Activated CD8-positive, alpha-beta T cell treated with anti-CD3 and anti-CD28 coated beads, Interleukin-2, amount 10 ng/mL, durations not matched to agents 7 days and 5 days (primary cell): ENCODE results near the gene CDHR2. TPM values are rescaled to one million over a fixed set of nuclear protein-coding genes. Genes with fewer than 3 reads are reported as not detected.
A peak's percentile ranks its signal among the peaks of the same experiment; 100 is the strongest.

ENCODE experiments used
- ATAC-seq: fragments of 150-1000 bp; cut with Tn5 transposase; one replicate; pipeline ENCODE4 v1.10.0; 2021; ENCODE audit warnings: moderate library complexity
- CTCF ChIA-PET: fragments of 350-600 bp; sonication (Branson Sonifier 250); formaldehyde crosslinking; loops from one replicate; lab custom pipeline; 2021; ENCODE audit warnings: antibody characterized with exemption; lab: Charles Lee
- POLR2A ChIA-PET: fragments of 350-600 bp; sonication (Branson Sonifier 250); formaldehyde crosslinking; loops from one replicate; lab custom pipeline; 2021; ENCODE audit warnings: antibody characterized with exemption; lab: Charles Lee
- DNase-seq: peaks from one replicate; pipeline ENCODE4 v3.0.0-alpha.2; 2020
- H3K27ac Mint-ChIP-seq: one replicate; pipeline ENCODE4 v1.8.0; 2021; ENCODE audit warnings: mild to moderate bottlenecking, mixed read lengths
- H3K27me3 Mint-ChIP-seq: one replicate; pipeline ENCODE4 v1.8.0; 2021; ENCODE audit warnings: low read depth, mixed read lengths
- H3K36me3 Mint-ChIP-seq: one replicate; pipeline ENCODE4 v1.8.0; 2021; ENCODE audit warnings: low read depth, mixed read lengths
- H3K4me1 Mint-ChIP-seq: one replicate; pipeline ENCODE4 v1.8.0; 2021; ENCODE audit warnings: low read depth, mixed read lengths
- H3K4me3 Mint-ChIP-seq: one replicate; pipeline ENCODE4 v1.8.0; 2021; ENCODE audit warnings: mild to moderate bottlenecking, mixed read lengths
- H3K9me3 Mint-ChIP-seq: one replicate; pipeline ENCODE4 v1.8.0; 2022; ENCODE audit warnings: mixed read lengths; ENCODE audit not compliant: insufficient read depth
- total RNA-seq, 2 experiments: library from RNA; stranded (reverse); gene quantifications; one replicate each; pipeline ENCODE4 v1.2.3, GENCODE V29; 2021

Gene CDHR2
- total RNA-seq, 2 experiments from 2014 or later, result 2.1 to 2.2 TPM

DNA sequence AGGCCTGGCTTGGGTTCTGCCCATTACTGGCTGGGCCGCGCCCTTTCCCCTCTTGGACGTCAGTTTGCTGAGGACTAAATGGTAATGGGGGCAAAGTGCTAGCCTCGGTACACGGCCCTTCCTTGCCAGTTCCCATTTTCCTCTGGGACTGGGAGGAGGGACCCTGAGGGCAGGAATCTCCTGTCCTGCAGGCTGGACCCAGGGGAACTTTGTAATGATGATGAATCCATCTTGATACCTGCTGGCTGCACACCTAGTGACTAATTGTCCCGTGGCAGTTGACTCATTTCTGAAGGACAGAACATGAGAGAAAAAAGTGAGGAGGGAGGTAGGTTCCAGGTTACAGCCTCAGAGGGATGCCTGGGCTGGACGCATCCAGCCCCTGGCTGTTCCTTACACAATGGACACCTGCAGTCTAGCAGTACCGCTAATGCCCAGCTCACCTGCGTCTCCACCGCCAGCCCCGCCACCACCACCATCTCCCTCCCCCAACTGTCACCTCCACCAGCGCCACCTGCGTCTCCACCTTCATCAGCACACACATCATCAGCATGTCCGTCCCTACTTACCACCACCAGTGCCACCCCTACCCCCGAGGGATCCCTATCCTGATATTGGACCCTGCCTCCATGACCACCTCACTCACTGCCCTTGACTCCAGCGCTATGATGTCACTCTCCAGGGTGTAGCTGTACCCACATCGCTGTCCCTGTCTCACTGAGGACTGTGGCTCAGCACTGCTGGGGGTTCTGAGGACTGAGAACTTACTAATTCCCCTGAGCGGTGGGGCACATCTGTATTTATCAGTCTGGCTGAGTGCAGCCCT is 4.3 kb downstream of the CDHR2 start:
- CTCF ChIA-PET, result interaction anchor here (2.4 kb wide), 1 partner anchor 10 kb away, joined by 11 read pairs; no protein-coding TSS in a partner anchor
- POLR2A ChIA-PET, result interaction anchor here (1.6 to 2.3 kb wide), 3 partner anchors 10 to 18 kb away, joined by 4 to 12 read pairs (median 4); partner anchors contain the start of gene RNF44
- no peaks in the 10 kb centered on the region for H3K27me3 Mint-ChIP-seq
- peaks cover 38% of the 10 kb centered on the region for H3K4me1 Mint-ChIP-seq
- ATAC-seq (peak; percentile 10), DNase-seq (no peak)
- H3K27ac Mint-ChIP-seq, result no peak overlapping the region
- no peak overlapping the region for H3K4me3 Mint-ChIP-seq
- no peaks in the 10 kb centered on the region for H3K36me3 Mint-ChIP-seq
- H3K9me3 Mint-ChIP-seq, result no peaks in the 10 kb centered on the region

DNA sequence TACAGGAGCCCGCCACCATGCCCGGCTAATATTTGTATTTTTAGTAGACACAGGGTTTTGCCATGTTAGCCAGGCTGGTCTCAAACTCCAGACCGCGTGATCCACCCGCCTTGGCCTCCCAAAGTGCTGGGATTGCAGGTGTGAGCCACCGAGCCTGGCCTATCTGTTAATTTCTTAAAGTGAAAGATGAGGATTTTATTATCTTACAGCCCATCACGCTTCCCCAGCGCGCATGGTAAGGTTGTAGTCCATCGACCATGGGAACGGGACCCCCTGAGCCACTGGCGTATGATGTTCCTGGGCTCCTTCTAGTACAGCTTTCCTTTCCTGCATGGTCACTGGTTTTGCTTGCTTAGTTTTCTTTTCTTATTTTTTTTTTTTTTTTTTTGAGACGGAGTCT is 8.7 kb downstream of the CDHR2 start:
- H3K9me3 Mint-ChIP-seq, result no peaks in the 10 kb centered on the region
- peaks cover 52% of the 10 kb centered on the region for H3K4me1 Mint-ChIP-seq

DNA sequence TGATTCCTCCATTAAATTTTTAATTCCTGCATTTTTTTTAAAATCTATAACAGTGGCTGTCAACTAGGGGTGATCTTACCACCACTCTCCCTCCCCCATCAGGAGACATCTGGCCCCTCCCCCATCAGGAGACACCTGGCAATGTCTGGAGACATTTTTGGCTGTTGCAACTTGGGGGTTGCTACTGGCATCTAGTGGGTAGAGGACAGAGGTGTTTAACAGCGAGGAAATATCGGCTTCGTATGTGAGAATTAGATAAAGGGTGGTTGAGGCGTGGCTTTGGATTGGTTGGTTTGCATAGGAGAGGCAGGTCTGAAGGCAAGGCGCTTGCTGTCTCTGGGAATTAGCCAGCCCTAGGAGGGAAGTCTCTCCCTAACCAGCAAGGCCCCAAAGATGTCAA is 10.5 kb downstream of the CDHR2 start:
- Mint-ChIP-seq H3K27me3 (peaks cover 4% of the 10 kb centered on the region), H3K36me3 (no peaks in the 10 kb centered on the region), H3K4me3 (no peak overlapping the region), H3K4me1 (peaks cover 39% of the 10 kb centered on the region), H3K9me3 (no peaks in the 10 kb centered on the region), H3K27ac (no peak overlapping the region)
- POLR2A ChIA-PET, result no interaction called here
- peak; percentile 36 for ATAC-seq
- peak; percentile 33 for DNase-seq
- CTCF ChIA-PET, result interaction anchor here (0.9 to 1.0 kb wide), 2 partner anchors 14 to 22 kb away, joined by 3 read pairs; no protein-coding TSS in a partner anchor

More for the DNA sequence above, 8.7 kb downstream of the CDHR2 start:
- no peak overlapping the region for H3K27ac Mint-ChIP-seq
- ChIA-PET CTCF (interaction anchor here (1.4 kb wide), 1 partner anchor 16 kb away, joined by 4 read pairs; no protein-coding TSS in a partner anchor), POLR2A (no interaction called here)
- ATAC-seq (no peak), DNase-seq (no peak)
- H3K36me3 Mint-ChIP-seq, result no peaks in the 10 kb centered on the region
- H3K27me3 Mint-ChIP-seq, result peaks cover 4% of the 10 kb centered on the region
- no peak overlapping the region for H3K4me3 Mint-ChIP-seq

DNA sequence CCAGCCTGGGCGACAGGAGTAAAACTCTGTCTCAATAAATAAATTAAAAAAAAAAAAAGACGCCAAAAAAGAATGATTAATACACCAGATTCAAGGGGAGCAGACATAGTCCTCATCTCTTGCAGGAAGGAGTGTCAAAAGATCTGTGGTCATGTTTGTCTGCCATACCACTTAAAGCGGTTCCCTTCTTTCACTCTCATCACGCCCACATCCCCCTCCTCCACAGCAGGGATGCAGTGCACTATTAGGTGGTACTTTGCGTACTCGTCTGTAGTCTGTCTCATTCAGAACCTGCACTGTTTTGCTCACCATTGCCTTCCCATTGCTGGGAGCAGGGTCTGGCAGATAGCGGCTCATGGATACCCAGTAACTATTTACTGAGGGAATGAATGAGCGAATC is 11.2 kb downstream of the CDHR2 start:
- H3K27me3 Mint-ChIP-seq, result peaks cover 4% of the 10 kb centered on the region
- no peaks in the 10 kb centered on the region for H3K36me3 Mint-ChIP-seq
- DNase-seq (peak; percentile 51), ATAC-seq (peak; percentile 56)
- H3K9me3 Mint-ChIP-seq, result no peaks in the 10 kb centered on the region
- H3K27ac Mint-ChIP-seq, result no peak overlapping the region
- ChIA-PET CTCF (interaction anchor here (1.1 kb wide), 1 partner anchor 143 kb away, joined by 5 read pairs; the partner anchor contains the start of gene CLTB), POLR2A (no interaction called here)
- no peak overlapping the region for H3K4me3 Mint-ChIP-seq
- H3K4me1 Mint-ChIP-seq, result peaks cover 32% of the 10 kb centered on the region

DNA sequence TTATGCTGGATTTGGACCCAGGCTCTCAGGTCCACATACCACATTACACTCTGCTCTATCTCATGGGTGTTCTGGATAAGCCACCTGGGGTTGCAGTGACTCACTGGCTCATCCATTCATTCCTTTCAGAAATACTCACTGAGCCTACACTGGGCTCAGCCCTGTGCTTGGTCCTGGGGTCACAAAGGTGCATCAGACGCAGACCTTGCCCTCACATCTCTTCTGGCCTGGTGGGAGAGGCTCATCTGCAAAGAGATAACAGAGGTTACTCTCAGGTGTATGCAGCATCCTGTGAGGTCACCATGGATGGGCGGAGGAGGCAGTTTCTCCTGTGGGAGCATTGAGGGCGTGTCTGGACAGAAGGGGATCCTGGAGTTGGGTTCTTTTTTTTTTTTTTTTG is 12.1 kb downstream of the CDHR2 start:
- Mint-ChIP-seq H3K27me3 (peaks cover 4% of the 10 kb centered on the region), H3K27ac (no peak overlapping the region), H3K4me3 (no peak overlapping the region), H3K36me3 (no peaks in the 10 kb centered on the region), H3K9me3 (no peaks in the 10 kb centered on the region), H3K4me1 (peaks cover 24% of the 10 kb centered on the region)
- ChIA-PET POLR2A (interaction anchor here (0.7 kb wide), 1 partner anchor 18 kb away, joined by 3 read pairs; no protein-coding TSS in a partner anchor), CTCF (interaction anchor here (0.6 to 1.1 kb wide), 2 partner anchors 11 to 144 kb away, joined by 3 to 5 read pairs; partner anchors contain the start of gene CLTB)
- DNase-seq (no peak), ATAC-seq (no peak)

DNA sequence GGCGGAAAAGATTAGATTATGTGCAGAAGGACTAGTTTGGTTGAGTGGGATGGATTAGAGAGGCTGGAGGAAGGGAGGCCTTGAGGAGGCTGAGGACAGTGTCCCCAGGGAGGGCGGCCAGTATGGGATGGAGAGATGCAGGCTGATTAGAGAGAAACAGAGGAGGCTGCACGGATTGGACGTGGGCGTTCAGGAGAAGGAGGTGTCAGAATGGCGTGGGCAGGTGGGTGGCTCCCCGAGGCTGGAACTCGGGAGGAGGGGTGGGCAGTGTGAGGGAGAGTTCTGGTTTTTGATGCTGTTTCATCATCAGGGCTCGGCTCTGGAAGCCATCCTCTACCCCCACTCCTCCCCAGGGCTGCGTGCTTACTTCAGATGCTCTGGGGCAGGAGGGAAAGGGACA is 13.0 kb downstream of the CDHR2 start:
- no peaks in the 10 kb centered on the region for H3K9me3 Mint-ChIP-seq
- CTCF ChIA-PET, result interaction anchor here (0.6 to 1.0 kb wide), 3 partner anchors 10 to 115 kb away, joined by 3 read pairs; no protein-coding TSS in a partner anchor
- no peak for DNase-seq
- no peak overlapping the region for H3K27ac Mint-ChIP-seq
- no peak overlapping the region for H3K4me3 Mint-ChIP-seq
- H3K36me3 Mint-ChIP-seq, result no peaks in the 10 kb centered on the region
- no peak for ATAC-seq
- peaks cover 4% of the 10 kb centered on the region for H3K27me3 Mint-ChIP-seq
- peaks cover 20% of the 10 kb centered on the region for H3K4me1 Mint-ChIP-seq
- POLR2A ChIA-PET, result no interaction called here

DNA sequence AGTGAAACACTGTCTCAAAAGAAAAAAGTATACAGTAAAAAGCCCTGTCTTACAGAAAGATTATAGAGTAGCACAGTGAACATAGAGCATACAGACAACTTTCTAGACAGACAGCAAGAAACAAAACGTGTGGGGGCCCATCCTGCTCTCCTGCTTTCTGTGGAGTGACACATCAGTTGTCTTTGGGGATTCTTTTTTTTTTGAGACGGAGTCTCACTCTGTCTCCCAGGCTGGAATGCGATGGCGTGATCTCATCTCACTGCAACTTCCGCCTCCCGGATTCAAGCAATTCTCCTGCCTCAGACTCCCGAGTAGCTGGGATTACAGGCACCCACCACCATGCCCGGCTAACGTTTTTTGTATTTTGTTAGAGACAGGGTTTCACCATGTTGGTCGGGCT is 14.9 kb downstream of the CDHR2 start:
- DNase-seq (no peak), ATAC-seq (no peak)
- Mint-ChIP-seq H3K4me3 (no peak overlapping the region), H3K36me3 (no peaks in the 10 kb centered on the region), H3K27ac (no peak overlapping the region), H3K27me3 (peaks cover 4% of the 10 kb centered on the region), H3K4me1 (peaks cover 20% of the 10 kb centered on the region), H3K9me3 (no peaks in the 10 kb centered on the region)
- POLR2A ChIA-PET, result no interaction called here
- CTCF ChIA-PET, result no interaction called here

DNA sequence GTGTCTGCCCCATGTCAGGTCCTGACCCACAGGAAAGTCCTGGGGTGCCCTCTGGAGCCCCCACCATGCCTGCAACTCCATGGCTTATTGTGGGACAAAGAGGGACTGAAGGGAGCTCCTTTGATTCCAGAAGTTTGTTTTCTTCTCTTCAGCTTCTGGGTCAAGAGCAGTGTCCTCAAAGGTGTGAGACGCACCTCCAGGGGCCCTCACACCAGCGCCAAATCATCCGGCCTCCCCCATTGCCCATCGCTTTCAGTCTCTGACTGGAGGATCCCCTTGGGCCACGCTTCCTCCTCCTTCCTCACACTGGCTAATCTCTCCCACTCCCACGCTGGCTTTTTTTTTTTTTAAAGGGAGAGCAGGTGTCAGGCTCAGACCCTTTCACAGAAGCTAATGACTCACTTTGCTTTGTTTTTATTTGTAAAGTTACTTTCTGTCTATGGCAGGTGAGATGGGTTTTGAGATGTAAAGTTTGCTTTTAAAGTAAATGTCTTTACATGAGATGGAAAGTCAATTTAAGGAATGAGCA is 16.7 kb downstream of the CDHR2 start:
- peaks cover 4% of the 10 kb centered on the region for H3K27me3 Mint-ChIP-seq
- H3K9me3 Mint-ChIP-seq, result no peaks in the 10 kb centered on the region
- no peak for DNase-seq
- no peak overlapping the region for H3K27ac Mint-ChIP-seq
- CTCF ChIA-PET, result no interaction called here
- POLR2A ChIA-PET, result no interaction called here
- H3K4me3 Mint-ChIP-seq, result no peak overlapping the region
- ATAC-seq, result no peak
- H3K4me1 Mint-ChIP-seq, result peaks cover 7% of the 10 kb centered on the region
- H3K36me3 Mint-ChIP-seq, result no peaks in the 10 kb centered on the region

DNA sequence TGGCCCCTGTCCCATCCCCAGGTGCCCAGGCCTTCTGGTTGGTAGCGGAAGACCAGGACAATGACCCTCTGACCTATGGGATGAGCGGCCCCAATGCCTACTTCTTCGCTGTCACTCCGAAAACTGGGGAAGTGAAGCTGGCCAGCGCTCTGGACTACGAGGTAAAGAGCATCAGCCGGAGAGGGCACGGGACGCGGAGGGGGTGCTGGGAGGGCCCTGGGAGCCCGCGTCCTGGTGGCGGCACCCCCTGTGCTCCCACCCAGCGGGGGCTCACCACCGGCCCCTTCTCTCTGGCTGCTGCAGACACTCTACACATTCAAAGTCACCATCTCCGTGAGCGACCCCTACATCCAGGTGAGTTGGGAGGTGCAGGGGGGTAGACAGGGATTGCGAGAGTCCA is 19.5 kb downstream of the CDHR2 start:
- POLR2A ChIA-PET, result no interaction called here
- CTCF ChIA-PET, result no interaction called here

DNA sequence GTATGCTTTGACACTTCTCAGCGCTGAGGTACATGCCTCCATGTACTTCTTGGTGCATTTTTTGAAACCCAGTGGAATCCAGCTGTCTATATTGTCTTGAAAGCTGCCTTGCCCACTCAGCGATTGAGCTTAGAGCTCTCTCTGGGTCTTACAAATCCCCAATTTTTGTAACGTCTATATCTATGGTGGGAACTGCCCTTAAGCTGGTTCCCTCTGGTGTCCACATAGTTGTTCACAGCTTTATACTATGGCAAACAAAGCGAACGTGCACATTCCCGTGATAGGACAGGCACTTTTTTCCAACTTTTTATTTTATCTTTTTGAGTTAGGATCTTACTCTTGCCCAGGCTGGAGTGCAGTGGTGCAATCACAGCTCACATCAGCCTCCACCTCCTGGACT is 20.9 kb downstream of the CDHR2 start:
- CTCF ChIA-PET, result interaction anchor here (0.7 to 1.2 kb wide), 6 partner anchors 9 to 1687 kb away, joined by 3 to 5 read pairs (median 3); no protein-coding TSS in a partner anchor

More for the DNA sequence above, 19.5 kb downstream of the CDHR2 start:
- H3K27me3 Mint-ChIP-seq, result peaks cover 3% of the 10 kb centered on the region
- no peak overlapping the region for H3K4me3 Mint-ChIP-seq
- H3K9me3 Mint-ChIP-seq, result no peaks in the 10 kb centered on the region
- ATAC-seq, result no peak
- H3K27ac Mint-ChIP-seq, result no peak overlapping the region
- no peaks in the 10 kb centered on the region for H3K4me1 Mint-ChIP-seq
- DNase-seq, result no peak
- H3K36me3 Mint-ChIP-seq, result no peaks in the 10 kb centered on the region

DNA sequence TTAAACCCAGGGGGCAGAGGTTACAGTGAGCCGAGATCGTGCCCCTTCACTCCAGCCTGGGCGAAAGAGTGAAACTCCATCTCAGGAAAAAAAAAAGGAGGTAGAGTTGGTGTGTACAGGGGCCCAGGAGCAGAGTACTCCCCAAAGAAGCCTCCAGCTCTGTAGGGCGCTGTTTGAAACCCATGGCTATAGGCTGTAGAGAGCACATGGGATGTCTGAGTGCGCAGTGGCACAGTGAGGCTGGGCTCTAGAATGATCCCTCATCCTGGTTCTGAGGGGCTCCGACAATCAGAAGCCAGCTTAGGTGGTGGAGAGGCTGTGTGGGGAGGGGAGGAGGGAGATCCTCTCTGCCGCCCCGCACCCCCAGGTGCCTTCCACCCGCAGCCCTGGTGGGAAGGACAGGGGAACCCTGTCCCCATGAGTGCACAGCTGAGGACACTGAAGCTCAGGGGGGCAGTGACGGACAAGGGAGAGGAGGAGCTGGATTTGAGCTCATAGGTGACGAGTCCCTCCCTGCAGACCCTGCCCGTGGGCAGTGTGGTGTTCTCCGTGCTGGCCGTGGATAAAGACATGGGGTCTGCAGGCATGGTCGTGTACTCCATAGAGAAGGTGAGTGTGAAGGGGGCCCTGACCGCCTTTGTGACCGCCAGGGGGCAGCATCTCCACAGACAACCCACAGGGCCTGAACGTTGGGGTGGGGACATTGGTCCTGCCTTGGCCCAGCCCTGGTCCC is 24.6 kb downstream of the CDHR2 start:
- Mint-ChIP-seq H3K27me3 (peaks cover 3% of the 10 kb centered on the region), H3K4me1 (peaks cover 3% of the 10 kb centered on the region), H3K36me3 (no peaks in the 10 kb centered on the region), H3K4me3 (no peak overlapping the region), H3K27ac (no peak overlapping the region), H3K9me3 (no peaks in the 10 kb centered on the region)
- ChIA-PET POLR2A (interaction anchor here (1.0 kb wide), 1 partner anchor 32 kb away, joined by 5 read pairs; no protein-coding TSS in a partner anchor), CTCF (interaction anchor here (0.6 to 2.7 kb wide), 17 partner anchors 10 to 498 kb away, joined by 3 to 19 read pairs (median 4); partner anchors contain the start of gene CLTB)
- ATAC-seq, result peak; percentile 90
- DNase-seq, result peak; percentile 83

More for the DNA sequence above, 20.9 kb downstream of the CDHR2 start:
- Mint-ChIP-seq H3K4me3 (no peak overlapping the region), H3K9me3 (no peaks in the 10 kb centered on the region), H3K27ac (no peak overlapping the region), H3K27me3 (peaks cover 3% of the 10 kb centered on the region), H3K4me1 (peaks cover 3% of the 10 kb centered on the region), H3K36me3 (no peaks in the 10 kb centered on the region)
- DNase-seq, result no peak
- no peak for ATAC-seq
- POLR2A ChIA-PET, result no interaction called here
